ENCODE data around the gene MICAL3. TPM values are rescaled to one million over a fixed set of nuclear protein-coding genes. Genes with fewer than 3 reads are reported as not detected.

MICAL3 gene
- total RNA-seq, 2 donors from 2014 or later: 33.6 to 34.0 TPM

DNA sequence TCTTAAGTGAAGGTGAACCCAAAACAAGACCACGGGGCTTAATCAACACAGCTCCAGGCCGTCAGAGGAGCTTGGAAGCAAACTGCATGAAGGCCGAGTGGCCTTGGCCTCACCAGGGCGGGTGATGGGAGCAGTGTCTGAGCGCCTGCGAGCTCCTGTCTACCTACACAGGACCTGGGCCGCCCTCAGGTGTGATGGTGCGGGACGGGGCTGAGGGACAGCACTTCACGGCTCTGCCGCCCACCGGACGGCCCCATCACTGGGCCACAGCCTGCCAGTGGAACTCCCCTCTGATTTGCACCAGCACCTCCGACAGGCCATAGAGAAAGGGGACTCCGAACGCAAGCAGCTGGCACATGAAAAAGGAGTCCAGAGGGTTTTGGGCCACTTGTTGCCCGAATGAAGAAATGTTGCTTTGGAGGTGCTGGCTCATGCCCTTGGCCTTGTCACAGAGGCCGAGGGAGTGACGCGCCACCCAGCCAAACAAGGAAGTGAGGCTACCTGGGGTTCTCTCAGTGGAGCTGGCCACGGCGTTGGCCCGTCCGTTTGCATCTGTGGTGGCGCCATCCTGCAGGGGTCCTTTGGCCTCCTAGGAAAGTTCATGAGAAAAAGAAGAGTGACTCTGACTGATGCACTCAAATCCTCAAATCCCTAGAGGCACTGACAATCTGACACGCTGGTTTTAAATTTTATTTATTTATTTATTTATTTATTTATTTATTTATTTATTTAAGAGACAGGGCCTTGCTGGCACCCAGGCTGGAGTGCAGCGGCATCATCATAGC, 159.8 kb downstream of the MICAL3 start:
- Histone ChIP-seq H3K36me3 (replicated peaks in 1 of 2; ENCODE audit: insufficient read depth in 1 of 2, low read depth in 2 of 2) (peaks cover 0 to 25% of the 10 kb centered on the region in 2 donors), H3K27ac (no peak overlapping the region), H3K4me1 (no peaks in the 10 kb centered on the region), H3K27me3 (no peaks in the 10 kb centered on the region), H3K4me3 (no peak overlapping the region), H3K9me3 (no peaks in the 10 kb centered on the region)
- 90 to 93% methylated on average over 10 to 27 of the region's 27 CpGs for WGBS, 2 donors
- intact Hi-C loops (cut with DNase I): no loop called here
- ATAC-seq (no peak), DNase-seq (no peak)
- TF ChIP-seq, protein P1, sequence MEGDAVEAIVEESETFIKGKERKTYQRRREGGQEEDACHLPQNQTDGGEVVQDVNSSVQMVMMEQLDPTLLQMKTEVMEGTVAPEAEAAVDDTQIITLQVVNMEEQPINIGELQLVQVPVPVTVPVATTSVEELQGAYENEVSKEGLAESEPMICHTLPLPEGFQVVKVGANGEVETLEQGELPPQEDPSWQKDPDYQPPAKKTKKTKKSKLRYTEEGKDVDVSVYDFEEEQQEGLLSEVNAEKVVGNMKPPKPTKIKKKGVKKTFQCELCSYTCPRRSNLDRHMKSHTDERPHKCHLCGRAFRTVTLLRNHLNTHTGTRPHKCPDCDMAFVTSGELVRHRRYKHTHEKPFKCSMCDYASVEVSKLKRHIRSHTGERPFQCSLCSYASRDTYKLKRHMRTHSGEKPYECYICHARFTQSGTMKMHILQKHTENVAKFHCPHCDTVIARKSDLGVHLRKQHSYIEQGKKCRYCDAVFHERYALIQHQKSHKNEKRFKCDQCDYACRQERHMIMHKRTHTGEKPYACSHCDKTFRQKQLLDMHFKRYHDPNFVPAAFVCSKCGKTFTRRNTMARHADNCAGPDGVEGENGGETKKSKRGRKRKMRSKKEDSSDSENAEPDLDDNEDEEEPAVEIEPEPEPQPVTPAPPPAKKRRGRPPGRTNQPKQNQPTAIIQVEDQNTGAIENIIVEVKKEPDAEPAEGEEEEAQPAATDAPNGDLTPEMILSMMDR (IDR thresholded peaks at IDR 0.05): no peak
- no peak for TF ChIP-seq POLR2A (IDR thresholded peaks at IDR 0.05)

DNA sequence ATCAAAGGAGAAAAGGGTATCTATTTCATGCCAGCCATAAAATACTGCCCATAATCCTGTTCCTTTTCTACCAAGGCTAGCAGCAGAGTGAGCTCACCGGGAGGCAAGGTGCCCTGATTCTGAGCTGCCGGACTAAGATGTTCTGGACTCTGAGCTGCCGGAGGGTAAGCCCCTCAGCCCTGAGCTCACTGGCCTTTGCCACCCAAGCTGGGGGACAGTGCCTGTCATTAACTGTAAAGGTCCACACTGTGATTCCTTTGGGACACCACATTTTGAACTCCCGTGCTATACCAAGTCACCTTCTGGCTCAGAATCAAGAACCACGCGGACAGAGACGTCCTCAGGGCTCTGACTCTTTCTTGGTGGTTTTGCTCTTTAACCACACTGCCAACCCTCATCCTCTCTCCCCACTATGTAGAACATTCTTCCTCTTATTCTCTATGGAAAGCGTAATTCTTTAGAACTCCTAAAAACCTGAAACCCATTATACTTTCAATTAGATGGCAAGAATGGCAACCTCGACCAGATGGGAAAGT, 161.6 kb downstream of the MICAL3 start:
- intact Hi-C loops (cut with DNase I): no loop called here
- H3K27me3 ChIP-seq: no peaks in the 10 kb centered on the region
- DNase-seq (no peak), ATAC-seq (no peak)
- peaks cover 0 to 25% of the 10 kb centered on the region in 2 donors for H3K36me3 ChIP-seq (replicated peaks in 1 of 2; ENCODE audit: insufficient read depth in 1 of 2, low read depth in 2 of 2)
- WGBS, 2 donors: 88% methylated on average over 9 of the region's 9 CpGs
- H3K9me3 ChIP-seq: no peaks in the 10 kb centered on the region
- TF ChIP-seq POLR2A (IDR thresholded peaks at IDR 0.05): no peak
- TF ChIP-seq, protein P1 (IDR thresholded peaks at IDR 0.05): no peak
- no peak overlapping the region for H3K4me3 ChIP-seq
- H3K4me1 ChIP-seq: no peaks in the 10 kb centered on the region
- H3K27ac ChIP-seq: no peak overlapping the region

DNA sequence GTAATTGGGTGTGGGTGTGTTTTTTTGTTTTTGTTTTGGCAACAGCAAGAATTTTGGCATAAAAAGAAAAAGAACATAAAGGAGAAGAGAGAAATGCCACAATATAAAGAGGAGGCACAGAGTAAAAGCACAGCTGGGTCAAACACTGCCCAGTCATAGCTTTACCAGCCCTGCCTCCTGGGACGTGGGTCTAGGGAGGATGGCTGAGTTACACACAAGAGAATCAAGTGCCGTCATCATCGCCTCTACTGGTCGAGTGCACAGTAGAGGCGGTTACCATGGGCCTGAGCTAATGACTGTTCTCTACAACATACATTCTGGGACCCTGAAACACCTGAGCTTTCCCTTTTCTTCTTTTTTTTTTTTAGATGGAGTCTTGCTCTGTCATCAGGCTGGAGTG, 162.5 kb downstream of the MICAL3 start:
- ATAC-seq (no peak), DNase-seq (no peak)
- 91 to 96% methylated on average over 5 of the region's 5 CpGs for WGBS, 2 donors
- Histone ChIP-seq H3K36me3 (replicated peaks in 1 of 2; ENCODE audit: insufficient read depth in 1 of 2, low read depth in 2 of 2) (peaks cover 0 to 25% of the 10 kb centered on the region in 2 donors), H3K4me1 (peaks cover 5% of the 10 kb centered on the region), H3K4me3 (no peak overlapping the region), H3K27ac (no peak overlapping the region), H3K9me3 (no peaks in the 10 kb centered on the region), H3K27me3 (no peaks in the 10 kb centered on the region)
- no peak for TF ChIP-seq POLR2A (IDR thresholded peaks at IDR 0.05)
- TF ChIP-seq, protein P1 (IDR thresholded peaks at IDR 0.05): no peak
- intact Hi-C loops (cut with DNase I): no loop called here

DNA sequence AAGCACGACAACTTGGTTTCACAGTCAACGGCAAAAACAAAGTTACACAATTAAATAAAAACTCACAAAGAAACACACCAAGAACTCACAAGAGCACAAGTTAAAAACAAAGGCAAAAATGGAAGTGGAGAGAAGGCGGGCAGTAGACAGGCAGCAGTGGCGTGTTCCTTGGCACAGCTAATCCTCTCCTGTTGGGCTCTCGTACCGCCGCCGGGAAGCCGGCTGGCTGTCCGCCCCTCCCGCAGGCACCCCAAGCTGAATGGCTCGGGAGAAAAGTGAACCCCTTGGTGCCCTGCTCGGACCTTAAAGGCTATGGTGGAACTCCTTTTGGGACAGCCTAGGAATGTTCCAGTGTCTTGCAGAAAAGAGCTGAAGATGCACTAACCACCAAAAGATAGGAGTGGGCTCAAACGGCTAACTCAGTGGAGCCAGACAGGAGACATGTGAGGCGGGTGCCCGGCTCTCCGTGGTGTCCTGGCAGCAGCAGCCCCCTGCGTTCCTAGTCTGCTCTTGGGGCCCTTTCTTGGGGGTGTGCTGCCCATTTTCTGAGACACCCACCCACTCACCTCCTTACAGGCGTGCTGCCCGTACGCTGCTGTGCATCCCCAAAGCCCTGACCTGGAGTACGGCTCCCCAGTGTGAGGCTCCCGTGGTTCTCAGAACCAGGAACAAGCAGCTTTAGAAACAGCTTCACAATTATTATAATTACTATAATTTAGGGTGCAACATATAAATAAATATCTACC, 164.0 kb downstream of the MICAL3 start:
- ATAC-seq (no peak), DNase-seq (no peak)
- intact Hi-C loops (cut with DNase I): no loop called here
- Histone ChIP-seq H3K9me3 (no peaks in the 10 kb centered on the region), H3K4me3 (no peak overlapping the region), H3K36me3 (replicated peaks in 1 of 2; ENCODE audit: insufficient read depth in 1 of 2, low read depth in 2 of 2) (peaks cover 0 to 17% of the 10 kb centered on the region in 2 donors), H3K4me1 (peaks cover 6% of the 10 kb centered on the region), H3K27ac (no peak overlapping the region), H3K27me3 (no peaks in the 10 kb centered on the region)
- TF ChIP-seq, protein P1 (IDR thresholded peaks at IDR 0.05): no peak
- no peak for TF ChIP-seq POLR2A (IDR thresholded peaks at IDR 0.05)
- 94 to 96% methylated on average over 19 to 23 of the region's 23 CpGs for WGBS, 2 donors
